Left colon (tissue), 2 donors: ENCODE measurements around the gene CEMIP. TPM values are rescaled to one million over a fixed set of nuclear protein-coding genes. Genes with fewer than 3 reads are reported as not detected.
A peak's percentile ranks its signal among the peaks of the same experiment; 100 is the strongest.

Experiments
- ATAC-seq: fragments of 200-7000 bp; cut with Tn5 transposase; one replicate; pipeline ENCODE4 v1.9.1; 2020; ENCODE audit warnings: mild to moderate bottlenecking, moderate library complexity
- DNase-seq, 2 donors: peaks; one replicate each; pipeline ENCODE4 v3.0.0-alpha.2; 2020
- intact Hi-C, 2 donors: fragments of 100-400 bp; cut with DNase I in 1 of 2; cut with micrococcal nuclease in 1 of 2; formaldehyde crosslinking; loops; one replicate each; pipeline versions ENCODE4 v1.11.2 to v1.14.0; 2022; cut with DNase I, micrococcal nuclease
- total RNA-seq, 2 donors: library from RNA; stranded (reverse); fragmentation: NEBNext Ultra II Directional; extraction: Animal tissue kit (Norgen Biotek cat#: 25700); gene quantifications; one replicate each; pipeline ENCODE4 v1.2.1, GENCODE V29; 2021
- donor health status: DM: no; HTN: no; CAD: no.
- donor health status: DM: yes; HTN: yes; CAD: no.

Gene CEMIP
- total RNA-seq, 2 donors from 2014 or later = 1.1 to 1.7 TPM

DNA sequence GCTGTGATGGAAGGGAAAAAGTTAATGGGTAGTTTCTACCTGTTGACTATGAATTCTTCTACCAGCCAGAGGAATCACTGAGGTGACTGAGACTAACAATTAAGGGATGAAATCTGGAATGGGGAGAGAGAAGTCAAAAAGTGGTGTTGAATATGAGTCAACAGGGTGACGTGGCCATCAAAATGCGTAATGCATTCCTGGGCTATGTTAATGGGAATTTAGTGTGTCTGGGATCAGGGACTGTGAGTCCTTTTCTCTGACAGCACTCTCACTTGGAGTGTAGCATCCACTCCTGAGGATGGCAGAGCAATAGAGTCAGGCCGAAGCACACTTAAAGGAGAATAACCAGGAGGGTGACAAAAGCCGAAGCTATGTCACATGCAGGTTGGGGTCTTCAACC is 150.1 kb downstream of the CEMIP start:
- no peak for DNase-seq
- intact Hi-C loops = no loop called here
- no peak for ATAC-seq

DNA sequence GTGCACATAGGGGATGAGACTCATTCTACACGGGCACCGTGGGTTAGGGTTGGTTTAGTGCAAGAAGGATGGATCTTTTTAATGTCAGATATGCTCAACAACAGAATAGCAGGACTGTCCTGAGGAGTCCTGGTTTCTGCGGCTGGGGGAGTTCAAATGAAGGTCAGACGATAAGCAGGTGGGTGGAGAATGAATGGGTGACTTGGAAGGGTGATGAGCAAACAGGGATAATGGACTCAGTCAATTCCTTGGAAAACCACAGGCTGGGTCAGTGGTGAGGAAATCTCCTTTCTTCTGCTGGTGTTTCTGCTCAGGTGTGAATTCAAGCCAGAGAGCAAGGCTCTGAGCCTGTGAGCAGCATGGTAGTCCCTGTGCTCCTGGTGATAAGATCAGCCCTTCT is 150.5 kb downstream of the CEMIP start:
- intact Hi-C loops = no loop called here
- no peak for DNase-seq
- no peak for ATAC-seq

GRCh38 chr15:80931191-80931590 is 152.0 kb downstream of the CEMIP start:
- intact Hi-C loops = no loop called here
- no peak for DNase-seq
- no peak for ATAC-seq

- intact Hi-C loops = no loop called here
- no peak for ATAC-seq
- DNase-seq = no peak
Measured at GRCh38 chr15:80931721-80932512, 152.7 kb downstream of the CEMIP start.

DNA sequence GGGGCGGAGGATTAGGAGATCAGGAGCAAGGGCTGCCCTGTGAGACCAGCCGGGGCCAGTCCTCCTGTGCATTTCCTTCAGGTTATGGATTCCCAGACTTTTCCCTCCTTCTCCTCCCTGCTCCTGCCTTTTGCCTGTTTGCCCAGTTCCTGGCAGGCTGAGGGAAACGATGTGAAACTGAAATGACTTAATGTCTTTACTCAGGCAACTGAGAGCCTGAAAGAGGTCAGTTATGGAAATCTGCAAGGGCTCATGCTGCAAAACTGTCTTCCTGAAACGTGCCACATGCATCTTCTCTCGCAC is 153.3 kb downstream of the CEMIP start:
- DNase-seq (no peak), ATAC-seq (no peak)
- intact Hi-C loops = no loop called here

GRCh38 chr15:80932989-80933388 is 153.8 kb downstream of the CEMIP start:
- DNase-seq (peak; percentile 11 to 57), ATAC-seq (no peak)
- intact Hi-C loops = no loop called here

DNA sequence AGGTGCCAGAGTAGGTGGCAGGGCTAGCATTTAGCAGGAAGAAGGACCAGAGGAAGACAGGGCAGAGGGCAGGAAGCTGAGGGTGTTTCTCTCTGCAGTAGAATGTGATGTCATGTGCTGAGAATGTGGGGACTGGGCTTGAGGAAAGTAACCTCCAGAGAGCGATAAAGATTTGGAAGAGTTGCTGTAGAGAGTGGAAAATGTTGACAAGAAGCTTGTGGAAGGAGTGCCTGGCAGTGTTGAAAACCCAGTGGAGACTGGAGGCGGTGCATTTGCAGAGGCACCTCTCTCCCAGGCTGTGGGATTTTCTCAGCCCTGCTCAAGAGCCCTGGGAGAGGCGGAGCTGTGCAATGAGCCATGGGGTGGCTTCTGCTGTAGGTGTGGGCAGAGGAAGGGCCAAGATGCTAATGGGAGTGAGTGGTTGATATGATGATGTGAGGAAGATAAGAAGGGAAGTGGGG is 155.6 kb downstream of the CEMIP start:
- ATAC-seq = no peak
- intact Hi-C loops = no loop called here
- DNase-seq = no peak

GRCh38 chr15:80936288-80937078 is 157.3 kb downstream of the CEMIP start:
- no peak for ATAC-seq
- DNase-seq = no peak
- intact Hi-C loops = no loop called here

- intact Hi-C loops = no loop called here
- no peak for DNase-seq
Measured at GRCh38 chr15:80937718-80938117, 158.5 kb downstream of the CEMIP start.

GRCh38 chr15:80939216-80939615 is 160.0 kb downstream of the CEMIP start:
- intact Hi-C loops = no loop called here

More at GRCh38 chr15:80937718-80938117, 158.5 kb downstream of the CEMIP start:
- no peak for ATAC-seq

DNA sequence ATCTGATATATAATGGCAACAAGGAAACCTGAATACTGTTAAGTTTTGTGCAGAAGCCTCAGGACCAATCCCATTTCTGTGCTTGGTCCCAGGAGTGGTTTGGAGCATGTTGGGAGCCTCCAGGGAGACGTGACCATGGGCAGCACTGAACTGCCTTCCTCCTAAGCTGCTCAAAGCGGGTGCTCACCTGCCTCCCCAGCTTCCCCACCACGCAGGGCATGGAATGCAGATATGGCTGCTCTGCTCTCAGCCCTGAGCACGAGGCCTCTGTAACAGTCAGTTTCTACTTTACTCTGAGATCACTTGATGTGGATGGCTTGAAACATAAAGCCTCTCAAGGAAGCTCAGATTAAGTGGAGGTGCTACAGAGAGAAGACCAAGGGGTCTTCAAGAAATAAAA is 161.2 kb downstream of the CEMIP start:
- ATAC-seq (no peak), DNase-seq (no peak)
- intact Hi-C loops = no loop called here

More at GRCh38 chr15:80939216-80939615, 160.0 kb downstream of the CEMIP start:
- ATAC-seq (no peak), DNase-seq (no peak)

- intact Hi-C loops = no loop called here
- no peak for ATAC-seq
- no peak for DNase-seq
Measured at GRCh38 chr15:80940851-80941250, 161.7 kb downstream of the CEMIP start.

DNA sequence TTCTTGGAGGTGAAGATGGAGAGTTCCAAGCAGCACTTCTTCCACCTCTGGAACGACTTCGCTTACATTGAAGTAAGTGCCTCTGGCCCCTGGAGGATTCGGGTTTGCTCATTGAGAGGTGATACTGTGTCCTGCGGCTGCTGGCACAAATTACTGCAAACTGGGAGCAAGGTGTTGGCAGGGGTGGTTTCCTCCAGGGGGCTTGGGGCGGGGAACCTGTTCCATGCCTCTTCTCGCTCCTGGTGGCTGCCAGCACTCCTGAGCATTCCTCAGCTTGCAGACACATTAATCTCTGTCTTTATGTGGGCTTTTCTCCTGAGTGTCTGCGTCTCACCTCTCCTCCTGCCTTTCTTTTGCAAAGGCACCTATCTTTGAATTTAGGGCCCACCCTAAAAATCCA is 163.1 kb downstream of the CEMIP start:
- DNase-seq (no peak), ATAC-seq (no peak)
- intact Hi-C loops = no loop called here

DNA sequence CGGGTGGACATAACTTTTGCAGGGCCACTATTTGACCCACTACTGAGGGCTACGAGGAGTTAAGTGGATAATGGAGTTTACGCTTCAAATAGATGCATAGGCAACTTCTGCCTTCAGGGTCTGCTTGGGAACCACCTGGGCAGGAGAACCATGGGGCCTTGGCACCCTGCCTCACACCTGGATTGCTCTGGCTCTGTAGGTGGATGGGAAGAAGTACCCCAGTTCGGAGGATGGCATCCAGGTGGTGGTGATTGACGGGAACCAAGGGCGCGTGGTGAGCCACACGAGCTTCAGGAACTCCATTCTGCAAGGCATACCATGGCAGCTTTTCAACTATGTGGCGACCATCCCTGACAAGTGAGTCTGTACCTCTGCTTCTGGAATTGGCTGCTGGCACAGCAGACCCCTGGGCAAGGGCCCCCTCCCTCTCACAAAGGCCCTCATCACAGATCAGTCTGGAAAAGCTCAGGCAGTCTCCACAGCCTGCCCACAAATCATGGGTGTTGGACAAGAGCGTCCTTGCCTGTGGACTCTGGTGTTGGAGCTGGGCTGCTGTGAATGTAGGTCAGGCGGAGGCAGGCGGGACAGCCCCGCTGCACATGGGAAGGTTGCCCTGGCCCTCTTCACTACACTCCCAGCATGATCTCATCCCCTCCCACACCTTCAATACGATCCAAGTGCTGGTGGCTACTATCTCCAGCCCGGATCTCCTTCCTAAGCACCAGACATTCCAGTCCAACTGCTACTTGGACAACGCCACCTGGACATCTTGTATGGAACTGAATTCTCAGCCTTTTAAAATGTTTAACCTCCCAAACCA is 163.8 kb downstream of the CEMIP start:
- ATAC-seq (no peak), DNase-seq (peak in 1 of 2 donors; percentile 8)
- intact Hi-C loops = no loop called here

- no peak for ATAC-seq
- no peak for DNase-seq
- intact Hi-C loops = no loop called here
Measured at GRCh38 chr15:80944818-80945217, 165.6 kb downstream of the CEMIP start.

DNA sequence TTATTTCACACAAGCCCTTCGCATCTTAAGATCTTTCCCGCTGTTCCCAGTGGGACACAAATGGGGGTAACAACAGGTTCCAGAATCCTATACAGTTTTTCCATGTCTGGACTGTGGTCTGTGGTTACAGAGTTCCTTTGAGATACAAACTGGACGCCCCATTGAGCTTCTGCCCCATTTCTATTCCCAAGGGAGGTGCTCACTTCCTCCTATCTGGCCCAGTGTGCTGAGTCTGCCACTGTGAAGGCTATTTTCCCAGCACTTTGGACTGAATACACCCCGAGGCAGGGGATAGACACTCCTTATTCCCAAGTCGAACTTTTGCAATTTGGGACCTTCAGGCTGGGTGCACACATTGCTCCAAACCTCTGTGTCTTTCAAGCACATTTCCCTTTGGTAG is 166.4 kb downstream of the CEMIP start:
- DNase-seq (no peak), ATAC-seq (no peak)
- intact Hi-C loops = no loop called here

DNA sequence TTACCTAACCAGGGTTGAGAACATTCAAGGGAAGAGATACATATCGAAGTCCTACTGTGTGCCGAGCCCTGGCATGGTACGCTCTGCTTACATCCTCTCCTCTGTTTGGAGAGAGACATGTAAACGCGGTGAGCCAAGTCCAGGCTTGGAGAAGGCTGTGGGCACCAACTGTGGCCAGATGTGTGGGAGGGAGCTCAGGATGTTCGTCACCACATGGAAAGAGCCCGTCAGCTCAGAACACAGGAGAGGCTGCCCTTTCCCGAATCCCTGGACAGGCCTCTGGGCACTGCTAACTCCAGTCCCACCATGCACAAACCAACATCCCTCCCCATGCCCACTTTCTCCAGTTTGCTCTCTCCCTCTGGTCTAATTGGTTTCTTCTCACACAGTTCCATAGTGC is 167.4 kb downstream of the CEMIP start:
- DNase-seq (no peak), ATAC-seq (no peak)
- intact Hi-C loops = no loop called here

DNA sequence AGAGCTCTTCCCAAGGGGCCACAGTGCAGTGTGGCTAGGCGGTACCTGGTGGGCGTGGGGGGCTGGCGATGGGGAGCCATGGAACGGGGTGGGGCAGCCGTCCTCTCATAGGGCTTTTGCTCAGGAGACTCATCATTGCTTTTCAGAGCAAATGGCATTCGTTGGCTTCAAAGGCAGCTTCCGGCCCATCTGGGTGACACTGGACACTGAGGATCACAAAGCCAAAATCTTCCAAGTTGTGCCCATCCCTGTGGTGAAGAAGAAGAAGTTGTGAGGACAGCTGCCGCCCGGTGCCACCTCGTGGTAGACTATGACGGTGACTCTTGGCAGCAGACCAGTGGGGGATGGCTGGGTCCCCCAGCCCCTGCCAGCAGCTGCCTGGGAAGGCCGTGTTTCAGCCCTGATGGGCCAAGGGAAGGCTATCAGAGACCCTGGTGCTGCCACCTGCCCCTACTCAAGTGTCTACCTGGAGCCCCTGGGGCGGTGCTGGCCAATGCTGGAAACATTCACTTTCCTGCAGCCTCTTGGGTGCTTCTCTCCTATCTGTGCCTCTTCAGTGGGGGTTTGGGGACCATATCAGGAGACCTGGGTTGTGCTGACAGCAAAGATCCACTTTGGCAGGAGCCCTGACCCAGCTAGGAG is 169.6 kb downstream of the CEMIP start:
- intact Hi-C loops = no loop called here
- ATAC-seq (no peak), DNase-seq (no peak)

DNA sequence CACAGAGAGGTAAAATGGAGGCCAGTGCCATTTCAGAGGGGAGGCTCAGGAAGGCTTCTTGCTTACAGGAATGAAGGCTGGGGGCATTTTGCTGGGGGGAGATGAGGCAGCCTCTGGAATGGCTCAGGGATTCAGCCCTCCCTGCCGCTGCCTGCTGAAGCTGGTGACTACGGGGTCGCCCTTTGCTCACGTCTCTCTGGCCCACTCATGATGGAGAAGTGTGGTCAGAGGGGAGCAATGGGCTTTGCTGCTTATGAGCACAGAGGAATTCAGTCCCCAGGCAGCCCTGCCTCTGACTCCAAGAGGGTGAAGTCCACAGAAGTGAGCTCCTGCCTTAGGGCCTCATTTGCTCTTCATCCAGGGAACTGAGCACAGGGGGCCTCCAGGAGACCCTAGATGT is 170.6 kb downstream of the CEMIP start:
- no peak for ATAC-seq
- intact Hi-C loops = no loop called here

More for the DNA sequence above, 170.6 kb downstream of the CEMIP start:
- DNase-seq = no peak
